GM18498 (cell line): ENCODE results near the gene CARD10.
"Not testable (repeated sequence)": the region's sequence is repeated elsewhere in the genome, so short reads cannot be mapped to it uniquely, and the experiment has no call there.

Experiments used
- ATAC-seq: cut with Tn5 transposase; IDR thresholded peaks from one replicate; pipeline ENCODE4 v1.9.1; 2021; ENCODE audit warnings: mild to moderate bottlenecking, moderate library complexity; ENCODE audit not compliant: unreplicated experiment

The CARD10 gene

GRCh38 chr22:37527081-37527752 is 8.0 kb upstream of the CARD10 start:
- not testable (repeated sequence) for ATAC-seq

- no peak for ATAC-seq
Observed at GRCh38 chr22:37526376-37526775, 7.2 kb upstream of the CARD10 start.

GRCh38 chr22:37525746-37526350 is 6.6 kb upstream of the CARD10 start:
- no peak for ATAC-seq

- no peak for ATAC-seq
Observed at GRCh38 chr22:37525073-37525745, 6.0 kb upstream of the CARD10 start.

GRCh38 chr22:37522482-37522881 is 3.3 kb upstream of the CARD10 start:
- no peak for ATAC-seq

GRCh38 chr22:37521236-37521739 is 2.1 kb upstream of the CARD10 start:
- ATAC-seq, result no peak

- ATAC-seq, result no peak
Observed at GRCh38 chr22:37520776-37521191, 1.6 kb upstream of the CARD10 start.

GRCh38 chr22:37518509-37519267 is 527 bp downstream of the CARD10 start:
- ATAC-seq, result no peak

- ATAC-seq, result no peak
Observed at GRCh38 chr22:37517826-37518450, 1.3 kb downstream of the CARD10 start.

GRCh38 chr22:37516456-37516855 is 2.8 kb downstream of the CARD10 start:
- ATAC-seq, result no peak

GRCh38 chr22:37515901-37516300 is 3.3 kb downstream of the CARD10 start:
- ATAC-seq, result no peak

- ATAC-seq, result no peak
Observed at GRCh38 chr22:37514526-37515051, 4.6 kb downstream of the CARD10 start.

GRCh38 chr22:37511395-37512104 is 7.7 kb downstream of the CARD10 start:
- ATAC-seq, result no peak

GRCh38 chr22:37510091-37510490 is 9.1 kb downstream of the CARD10 start:
- ATAC-seq, result no peak

- ATAC-seq, result no peak
Observed at GRCh38 chr22:37509059-37509860, 10.0 kb downstream of the CARD10 start.

- ATAC-seq, result no peak
Observed at GRCh38 chr22:37508431-37508992, 10.7 kb downstream of the CARD10 start.

GRCh38 chr22:37507731-37508130 is 11.5 kb downstream of the CARD10 start:
- no peak for ATAC-seq

- ATAC-seq, result no peak
Observed at GRCh38 chr22:37505989-37506388, 13.2 kb downstream of the CARD10 start.

GRCh38 chr22:37505565-37505964 is 13.7 kb downstream of the CARD10 start:
- ATAC-seq, result no peak
